Measurements from ENCODE around the gene PLEKHH2. TPM values are rescaled to one million over a fixed set of nuclear protein-coding genes. Genes with fewer than 3 reads are reported as not detected.

PLEKHH2 gene
- total RNA-seq, 2 donors from 2014 or later, result 5.0 to 5.3 TPM

- no peak overlapping the region for H3K9ac ChIP-seq (ENCODE audit: extremely low read depth, low read length, poor library complexity, severe bottlenecking)
- no peaks in the 10 kb centered on the region for H3K36me3 ChIP-seq (ENCODE audit: control insufficient read depth, insufficient read depth, low read length)
- no peak overlapping the region for H3K4me3 Mint-ChIP-seq
- H3K4me3 ChIP-seq (ENCODE audit: low read length), result no peak overlapping the region
- H3K4me1 Mint-ChIP-seq, result peaks cover 6% of the 10 kb centered on the region
- no peaks in the 10 kb centered on the region for H3K27me3 Mint-ChIP-seq (ENCODE audit: insufficient read depth)
- H3K27me3 ChIP-seq (ENCODE audit: control insufficient read depth, insufficient read depth, low read length, poor library complexity, severe bottlenecking), result no peaks in the 10 kb centered on the region
- H3K27ac Mint-ChIP-seq, result no peak overlapping the region
- H3K4me1 ChIP-seq (ENCODE audit: control insufficient read depth, insufficient read depth, low read length), result no peaks in the 10 kb centered on the region
- DNase-seq, result peak; percentile 72
- H3K9me3 Mint-ChIP-seq, result no peaks in the 10 kb centered on the region
- 39 to 53% methylated on average over 4 to 6 of the region's 6 CpGs for WGBS, 2 experiments (ENCODE audit: insufficient coverage in 1 of 2, insufficient read length in 1 of 2)
- TF ChIP-seq CTCF (conservative IDR thresholded peaks at IDR 0.05), result peak; percentile 80
- H3K27ac ChIP-seq (ENCODE audit: low read depth, low read length), result no peak overlapping the region
- no peaks in the 10 kb centered on the region for H3K36me3 Mint-ChIP-seq (ENCODE audit: low read depth)
- H3K9me3 ChIP-seq (ENCODE audit: control insufficient read depth, low read length), result no peaks in the 10 kb centered on the region
Measured at GRCh38 chr2:43609290-43609918, 27.7 kb upstream of the PLEKHH2 start.

- Histone ChIP-seq H3K9me3 (ENCODE audit: control insufficient read depth, low read length) (no peaks in the 10 kb centered on the region), H3K4me3 (ENCODE audit: low read length) (no peak overlapping the region), H3K9ac (ENCODE audit: extremely low read depth, low read length, poor library complexity, severe bottlenecking) (no peak overlapping the region), H3K36me3 (ENCODE audit: control insufficient read depth, insufficient read depth, low read length) (no peaks in the 10 kb centered on the region), H3K4me1 (ENCODE audit: control insufficient read depth, insufficient read depth, low read length) (no peaks in the 10 kb centered on the region), H3K27ac (ENCODE audit: low read depth, low read length) (no peak overlapping the region), H3K27me3 (ENCODE audit: control insufficient read depth, insufficient read depth, low read length, poor library complexity, severe bottlenecking) (no peaks in the 10 kb centered on the region)
- Mint-ChIP-seq H3K27ac (no peak overlapping the region), H3K36me3 (ENCODE audit: low read depth) (no peaks in the 10 kb centered on the region), H3K9me3 (no peaks in the 10 kb centered on the region), H3K27me3 (ENCODE audit: insufficient read depth) (no peaks in the 10 kb centered on the region), H3K4me3 (no peak overlapping the region), H3K4me1 (peaks cover 6% of the 10 kb centered on the region)
- TF ChIP-seq CTCF (conservative IDR thresholded peaks at IDR 0.05), result no peak
- 90 to 93% methylated on average over 3 to 4 of the region's 4 CpGs for WGBS, 2 experiments (ENCODE audit: insufficient coverage in 1 of 2, insufficient read length in 1 of 2)
- DNase-seq, result no peak
Measured at GRCh38 chr2:43610361-43610760, 26.7 kb upstream of the PLEKHH2 start.

GRCh38 chr2:43611987-43612894 is 24.8 kb upstream of the PLEKHH2 start:
- TF ChIP-seq CTCF (conservative IDR thresholded peaks at IDR 0.05), result peak; percentile 88
- no peak overlapping the region for H3K4me3 ChIP-seq (ENCODE audit: low read length)
- H3K27ac Mint-ChIP-seq, result no peak overlapping the region
- peak; percentile 90 for DNase-seq
- no peaks in the 10 kb centered on the region for H3K27me3 ChIP-seq (ENCODE audit: control insufficient read depth, insufficient read depth, low read length, poor library complexity, severe bottlenecking)
- no peaks in the 10 kb centered on the region for H3K4me1 ChIP-seq (ENCODE audit: control insufficient read depth, insufficient read depth, low read length)
- no peak overlapping the region for H3K4me3 Mint-ChIP-seq
- H3K4me1 Mint-ChIP-seq, result peaks cover 6% of the 10 kb centered on the region
- no peaks in the 10 kb centered on the region for H3K36me3 Mint-ChIP-seq (ENCODE audit: low read depth)
- no peak overlapping the region for H3K27ac ChIP-seq (ENCODE audit: low read depth, low read length)
- H3K36me3 ChIP-seq (ENCODE audit: control insufficient read depth, insufficient read depth, low read length), result no peaks in the 10 kb centered on the region
- no peaks in the 10 kb centered on the region for H3K9me3 Mint-ChIP-seq
- 63 to 67% methylated on average over 9 to 14 of the region's 14 CpGs for WGBS, 2 experiments (ENCODE audit: insufficient coverage in 1 of 2, insufficient read length in 1 of 2)
- no peaks in the 10 kb centered on the region for H3K27me3 Mint-ChIP-seq (ENCODE audit: insufficient read depth)
- no peaks in the 10 kb centered on the region for H3K9me3 ChIP-seq (ENCODE audit: control insufficient read depth, low read length)
- no peak overlapping the region for H3K9ac ChIP-seq (ENCODE audit: extremely low read depth, low read length, poor library complexity, severe bottlenecking)

Data from endodermal cell (in vitro differentiated cells).